ENCODE data around the gene AARS1.
"Not testable (repeated sequence)": the region's sequence is repeated elsewhere in the genome, so short reads cannot be mapped to it uniquely, and the experiment has no call there.

Gene AARS1

DNA sequence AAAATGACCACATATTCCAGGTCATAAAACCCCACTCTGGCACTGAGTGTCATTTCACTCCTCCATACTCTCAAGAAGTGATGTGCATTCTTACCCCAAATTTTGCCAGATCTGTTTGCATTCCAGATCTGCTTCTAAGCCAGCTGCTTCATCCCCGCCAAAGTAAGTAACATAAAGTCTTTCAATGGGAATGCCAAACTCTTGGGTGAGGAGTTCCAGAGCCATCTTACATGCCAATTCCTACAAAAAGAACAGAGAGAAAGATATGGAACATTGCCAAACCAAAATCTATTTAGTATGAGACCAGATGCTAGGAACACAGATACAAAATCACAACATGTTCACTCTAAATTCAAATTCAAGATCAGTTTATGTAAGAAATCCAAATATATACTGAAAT, 12.9 kb downstream of the AARS1 start:
- DNase-seq (ENCODE audit: low read depth in 2 of 3, low spot score in 2 of 3), result no peak

GRCh38 chr16:70271696-70272095, 17.6 kb downstream of the AARS1 start:
- DNase-seq (ENCODE audit: low read depth in 2 of 3, low spot score in 2 of 3), result no peak

- DNase-seq (ENCODE audit: low read depth in 2 of 3, low spot score in 2 of 3), result no peak
These were observed 19.1 kb downstream of the AARS1 start for GRCh38 chr16:70270176-70270575.

DNA sequence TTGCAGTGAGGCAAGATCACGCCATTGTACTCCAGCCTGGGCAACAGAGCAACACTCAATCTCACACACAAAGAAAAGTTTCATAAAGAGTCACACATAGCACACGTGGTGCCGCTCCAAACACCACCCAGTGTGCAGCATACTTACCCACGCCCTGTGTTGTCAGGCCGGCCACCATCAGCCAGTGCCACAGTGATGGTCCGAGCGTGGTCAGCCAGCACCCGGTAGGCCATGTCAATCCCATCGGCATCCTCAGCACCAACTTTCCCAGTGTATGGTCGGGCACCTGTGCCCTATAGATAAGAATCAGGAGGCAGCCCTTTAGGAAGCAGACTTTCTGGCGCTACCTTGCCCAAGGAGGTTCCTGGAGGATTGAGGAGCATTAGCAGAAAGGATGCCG, 19.8 kb downstream of the AARS1 start:
- DNase-seq (ENCODE audit: low read depth in 2 of 3, low spot score in 2 of 3), result no peak

DNA sequence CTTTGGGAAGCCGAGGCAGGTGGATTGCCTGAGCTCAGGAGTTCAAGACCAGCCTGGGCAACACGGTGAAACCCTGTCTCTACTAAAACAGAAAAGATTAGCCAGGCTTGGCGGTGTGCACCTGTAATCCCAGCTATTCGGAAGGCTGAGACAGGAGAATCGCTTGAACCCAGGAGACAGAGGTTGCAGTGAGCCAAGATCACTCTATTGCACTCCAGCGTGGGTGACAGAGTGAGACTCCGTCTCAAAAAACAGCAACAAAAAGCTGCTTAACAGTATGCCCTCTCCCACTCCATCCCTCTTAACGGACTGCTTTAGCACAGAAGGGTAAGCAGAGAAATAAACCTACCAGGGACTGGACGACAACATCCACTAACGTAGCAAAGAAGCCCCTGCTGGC, 21.4 kb downstream of the AARS1 start:
- not testable (repeated sequence) for DNase-seq (ENCODE audit: low read depth in 2 of 3, low spot score in 2 of 3)

- no peak for DNase-seq (ENCODE audit: low read depth in 2 of 3, low spot score in 2 of 3)
These were observed 21.8 kb downstream of the AARS1 start for GRCh38 chr16:70267516-70267915.

GRCh38 chr16:70259903-70260302, 29.4 kb downstream of the AARS1 start:
- DNase-seq (ENCODE audit: low read depth in 2 of 3, low spot score in 2 of 3), result not testable (repeated sequence)

- no peak for DNase-seq (ENCODE audit: low read depth in 2 of 3, low spot score in 2 of 3)
These were observed 30.4 kb downstream of the AARS1 start for GRCh38 chr16:70258946-70259345.

GRCh38 chr16:70258065-70258464, 31.2 kb downstream of the AARS1 start:
- DNase-seq (ENCODE audit: low read depth in 2 of 3, low spot score in 2 of 3), result no peak

DNA sequence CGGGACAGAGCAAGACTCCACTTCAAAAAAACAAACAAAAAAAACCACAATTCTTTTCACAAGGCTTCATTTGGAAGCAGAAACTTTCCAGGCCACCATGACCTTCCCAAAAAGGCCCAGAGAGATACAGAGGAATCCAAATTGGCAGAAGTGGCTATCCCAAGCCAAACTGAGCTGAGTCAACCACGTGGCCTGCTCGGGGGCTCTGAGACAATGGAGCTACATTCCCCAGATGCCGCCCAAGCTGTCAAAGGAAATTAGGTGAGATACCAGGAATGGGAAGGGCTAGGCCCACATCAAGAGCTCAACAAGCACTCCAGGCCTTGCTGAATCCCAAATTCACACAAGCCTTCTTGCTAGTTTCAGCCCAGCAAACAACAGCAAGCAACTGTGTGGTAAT, 31.9 kb downstream of the AARS1 start:
- no peak for DNase-seq (ENCODE audit: low read depth in 2 of 3, low spot score in 2 of 3)

DNA sequence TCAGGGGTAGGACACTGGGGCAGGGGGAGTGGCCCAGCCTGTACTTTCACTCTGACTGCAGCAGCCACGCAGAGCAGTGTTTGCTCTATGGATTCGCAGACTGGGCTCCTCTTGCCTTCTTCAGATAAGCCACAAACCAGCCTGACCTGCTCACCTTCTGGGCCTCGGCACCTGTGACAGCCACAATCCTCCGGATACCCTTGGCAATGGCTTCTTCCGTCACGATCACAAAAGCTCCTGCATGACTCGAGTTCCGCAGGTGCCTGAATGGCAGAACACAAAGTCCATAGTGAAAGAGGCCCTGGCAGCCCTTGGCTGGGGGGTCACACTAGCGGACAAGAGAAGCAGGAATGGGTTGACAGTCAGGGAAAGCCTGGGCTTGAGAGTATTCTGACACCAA, 33.7 kb downstream of the AARS1 start:
- no peak for DNase-seq (ENCODE audit: low read depth in 2 of 3, low spot score in 2 of 3)

DNA sequence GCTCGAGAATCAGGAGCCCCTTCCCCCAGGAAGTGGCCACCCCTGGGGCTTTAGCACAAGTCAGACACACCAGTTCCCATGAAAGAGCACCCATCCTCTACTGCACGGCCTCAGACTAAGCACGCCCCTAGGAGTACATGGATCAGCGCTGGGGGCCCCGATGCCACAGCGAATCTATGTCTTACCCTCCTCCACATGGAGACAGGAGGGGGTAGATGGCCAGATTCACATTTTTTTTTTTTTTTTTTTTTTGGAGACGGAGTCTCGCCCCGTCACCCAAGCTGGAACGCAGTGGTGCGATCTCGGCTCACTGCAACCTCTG, 34.4 kb downstream of the AARS1 start:
- no peak for DNase-seq (ENCODE audit: low read depth in 2 of 3, low spot score in 2 of 3)

DNA sequence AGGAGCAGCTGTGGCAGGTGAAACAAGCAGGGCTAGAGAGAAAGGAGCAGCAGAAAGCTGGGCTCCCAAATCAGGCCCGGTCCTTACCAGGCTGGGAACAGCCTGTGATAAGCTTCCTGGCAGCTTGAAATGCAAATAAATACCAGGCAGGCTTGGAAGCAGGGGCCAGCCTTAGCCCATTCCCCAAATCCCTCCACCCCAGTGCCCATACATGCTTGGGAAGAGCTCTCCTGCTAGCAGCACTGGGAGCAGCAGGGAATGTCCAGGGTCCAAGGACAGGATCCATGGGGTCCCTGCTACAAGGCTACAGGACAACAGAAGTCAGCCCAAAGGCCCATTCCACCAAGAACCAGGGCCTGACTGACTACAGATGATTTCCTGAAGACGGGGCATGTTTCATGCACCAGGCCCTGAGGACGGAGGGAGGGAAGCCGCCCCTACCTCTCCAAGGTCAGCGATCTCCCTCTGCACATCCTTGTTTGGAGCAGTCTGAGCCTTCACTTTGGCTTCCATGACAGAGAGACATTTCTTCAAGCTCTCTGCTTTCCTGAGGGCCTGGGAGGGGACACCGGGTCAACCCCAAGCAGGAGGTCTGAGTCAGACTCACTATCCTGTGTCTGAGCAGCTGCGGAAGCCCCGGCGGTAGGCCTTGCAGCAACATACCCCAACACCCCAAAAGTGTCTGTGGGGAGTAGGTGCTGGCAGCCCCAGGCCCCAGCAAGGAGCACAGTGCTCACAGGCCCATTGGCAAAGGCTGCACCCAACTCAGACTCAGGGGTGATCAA, 34.9 kb downstream of the AARS1 start:
- DNase-seq (ENCODE audit: low read depth in 2 of 3, low spot score in 2 of 3), result no peak

DNA sequence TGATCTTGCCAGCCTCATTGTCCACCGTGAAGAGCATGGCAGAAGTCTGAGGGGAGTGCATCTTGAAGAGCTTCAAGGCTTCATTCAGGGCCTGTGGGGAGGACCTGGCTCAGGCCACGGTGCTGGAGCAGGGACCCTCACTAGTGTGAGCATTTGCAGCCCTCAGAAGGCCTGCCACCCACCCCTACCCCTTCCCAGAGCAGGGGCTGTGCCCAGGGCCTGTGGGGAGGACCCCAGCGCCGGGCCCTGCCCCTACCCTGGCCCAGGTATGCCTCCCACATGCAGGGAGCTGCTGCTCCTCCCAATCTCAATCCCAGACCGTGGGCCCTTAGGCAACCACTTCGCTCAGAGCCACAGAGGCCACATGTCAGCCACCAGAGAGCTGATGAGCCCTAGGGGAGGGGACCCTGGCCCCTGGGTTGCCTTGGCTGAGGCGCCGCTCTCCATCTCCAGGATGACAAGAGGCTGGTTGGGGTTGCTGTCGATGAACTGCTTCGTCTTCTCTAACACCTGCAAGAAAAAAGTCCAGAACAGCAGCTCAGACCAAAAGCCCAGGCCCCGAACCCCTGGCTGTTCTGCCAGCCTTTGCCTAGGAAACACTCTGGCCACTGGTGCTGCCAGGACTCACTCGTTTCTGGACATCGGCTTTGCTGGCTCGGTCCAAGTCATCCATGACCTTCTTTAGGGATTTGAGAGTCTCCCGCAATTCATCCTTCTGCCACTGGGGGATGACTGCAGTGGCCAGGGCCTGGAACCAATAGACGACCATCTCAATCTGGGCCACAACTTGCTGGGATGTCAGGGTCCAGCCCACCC, 35.8 kb downstream of the AARS1 start:
- DNase-seq (ENCODE audit: low read depth in 2 of 3, low spot score in 2 of 3), result no peak

GRCh38 chr16:70252355-70252988, 36.8 kb downstream of the AARS1 start:
- DNase-seq (ENCODE audit: low read depth in 2 of 3, low spot score in 2 of 3), result no peak

- DNase-seq (ENCODE audit: low read depth in 2 of 3, low spot score in 2 of 3), result peak; percentile 76 to 86 (median 85)
These were observed 37.5 kb downstream of the AARS1 start, which contains the start of gene EXOSC6 for GRCh38 chr16:70251629-70252354. TSS of gene EXOSC6 (minus strand) at chr16:70251940. CDS start at chr16:70251900, 40 bp downstream.

GRCh38 chr16:70250748-70251628, 38.3 kb downstream of the AARS1 start:
- peak in 2 of 3 experiments; percentile 14 to 15 for DNase-seq (ENCODE audit: low read depth in 2 of 3, low spot score in 2 of 3)

- not testable (repeated sequence) for DNase-seq (ENCODE audit: low read depth in 2 of 3, low spot score in 2 of 3)
These were observed 39.6 kb downstream of the AARS1 start for GRCh38 chr16:70249697-70250096.

- not testable (repeated sequence) for DNase-seq (ENCODE audit: low read depth in 2 of 3, low spot score in 2 of 3)
These were observed 50.5 kb downstream of the AARS1 start for GRCh38 chr16:70238773-70239172.

DNA sequence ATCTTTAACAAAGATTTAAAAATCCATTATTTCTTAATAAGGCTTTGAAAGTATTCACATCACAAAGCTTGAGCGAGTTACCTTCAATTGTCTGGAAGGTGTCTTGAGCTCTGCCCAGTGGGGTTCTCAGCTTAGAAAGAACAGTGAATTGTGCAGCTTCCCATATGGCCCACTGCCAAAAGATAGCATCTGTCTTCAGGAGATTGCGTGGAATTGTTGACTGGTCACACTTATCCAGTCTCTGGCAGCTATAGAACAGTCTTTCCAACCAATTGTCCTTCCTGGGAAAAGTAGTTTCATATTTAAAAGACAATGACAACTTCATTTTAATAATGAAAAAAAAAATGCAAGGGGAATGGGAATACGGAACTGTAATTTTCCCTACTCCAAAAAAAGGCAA, 57.5 kb downstream of the AARS1 start:
- not testable (repeated sequence) for DNase-seq (ENCODE audit: low read depth in 2 of 3, low spot score in 2 of 3)

All from activated CD8-positive, alpha-beta memory T cell treated with anti-CD3 and anti-CD28 coated beads for 48 hours (primary cell).